DOHH2 (cell line): ENCODE data around the gene CCR3.

Experiments
- CTCF ChIP-seq: fragments of 200-600 bp; sonication (generic); IDR thresholded peaks from one replicate; pipeline ENCODE4 v1.5.1; 2014; ENCODE audit warnings: antibody characterized with exemption, mild to moderate bottlenecking, low read depth, low read length; ENCODE audit not compliant: poor library complexity, severe bottlenecking
- EZH2phosphoT487 ChIP-seq: fragments of 200-600 bp; sonication (generic); IDR thresholded peaks from 2 replicates; pipeline ENCODE4 v1.6.1; 2017; ENCODE audit warnings: borderline replicate concordance, mild to moderate bottlenecking, antibody characterized with exemption, low read length, moderate library complexity, mixed read lengths

DNA sequence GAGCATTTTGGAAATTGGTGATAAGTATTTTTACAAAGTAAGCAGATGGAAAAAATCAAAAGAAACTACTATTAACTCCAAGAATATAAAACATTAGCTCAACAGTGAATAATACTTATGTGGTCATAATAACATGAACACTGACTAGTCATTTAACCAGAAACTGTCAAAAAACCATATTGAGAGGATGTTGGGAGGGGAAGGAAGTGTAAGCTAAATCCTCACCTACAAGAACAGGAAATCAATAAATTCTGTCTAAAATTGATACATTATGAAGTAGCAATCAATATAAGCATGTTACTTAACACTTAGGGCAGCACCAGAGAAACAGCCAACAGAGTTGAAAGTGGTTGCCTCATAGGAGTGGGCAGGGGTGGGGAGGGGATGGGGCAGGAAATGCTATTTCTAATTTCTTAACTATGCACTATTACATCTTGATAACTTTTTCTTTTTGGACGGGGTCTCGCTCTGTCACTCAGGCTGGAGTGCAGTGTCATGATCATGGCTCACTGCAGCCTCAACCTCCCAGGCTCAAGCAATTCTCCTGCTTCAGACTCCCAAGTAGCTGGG lies 41.7 kb downstream of the CCR3 start:
- TF ChIP-seq CTCF (no peak), EZH2phosphoT487 (no peak)
